ENCODE results near the gene TRIM28.

Gene TRIM28

DNA sequence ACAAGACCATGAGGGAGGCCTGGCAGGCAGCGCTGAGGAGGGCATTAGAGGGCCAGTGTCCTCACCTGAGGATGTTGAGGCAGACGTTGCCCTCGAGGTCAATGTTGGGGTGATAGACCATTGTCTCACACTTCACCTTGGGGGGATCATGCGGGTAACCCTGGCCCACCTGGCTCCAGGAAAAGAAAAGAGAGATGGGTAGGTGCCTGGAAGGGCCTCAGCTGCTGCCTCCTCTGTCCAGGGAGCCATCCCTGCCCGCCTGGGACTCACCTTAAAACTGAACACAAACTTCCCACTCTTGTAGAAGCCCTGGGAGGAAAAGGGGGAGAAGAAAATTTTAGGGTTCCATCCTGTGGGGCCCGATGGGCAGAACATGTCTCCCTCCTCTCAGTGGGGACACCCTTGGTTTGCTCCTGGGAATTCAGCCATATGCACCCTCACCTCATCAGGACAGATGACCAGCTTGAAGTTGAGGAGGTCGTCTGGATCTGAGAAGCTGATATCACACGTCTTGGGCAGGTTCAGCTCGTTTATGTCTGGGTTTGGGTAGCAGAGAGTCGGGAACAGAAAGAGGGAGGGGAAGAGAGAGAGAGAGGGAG lies 12.9 kb downstream of the TRIM28 start:
- H4K91ac ChIP-seq (ENCODE audit: low read depth, low read length), result no peak overlapping the region
- no peaks in the 10 kb centered on the region for H3K27me3 ChIP-seq (ENCODE audit: insufficient read depth, low read length)
- H2AFZ ChIP-seq (ENCODE audit: insufficient read depth, low read length, poor library complexity), result no peak overlapping the region
- peak overlapping the region; percentile 73 for H3K4ac ChIP-seq (ENCODE audit: low read depth, low read length)
- no peak overlapping the region for H3K18ac ChIP-seq (ENCODE audit: low read length)
- H4K8ac ChIP-seq (ENCODE audit: low read depth, low read length), result no peak overlapping the region
- H3K4me2 ChIP-seq (ENCODE audit: low read length), result peak overlapping the region; percentile 86
- no peak overlapping the region for H3K4me3 ChIP-seq (ENCODE audit: low read depth, low read length)
- no peak overlapping the region for H2BK5ac ChIP-seq (ENCODE audit: low read depth, low read length, poor library complexity)
- H3K9ac ChIP-seq (ENCODE audit: low read length), result peak overlapping the region; percentile 30
- no peak overlapping the region for H3K23ac ChIP-seq (ENCODE audit: low read length)
- WGBS (ENCODE audit: extremely low coverage, insufficient coverage, insufficient read length), result no CpG with 5 or more reads among the region's 10 CpGs
- DNase-seq, result no peak
- peaks cover 32 to 33% of the 10 kb centered on the region in 2 experiments for H3K36me3 ChIP-seq (ENCODE audit: control insufficient read depth in 1 of 2, insufficient read depth in 2 of 2, low read length in 2 of 2)
- peaks cover 21 to 29% of the 10 kb centered on the region in 2 experiments for H3K4me1 ChIP-seq (ENCODE audit: control insufficient read depth in 1 of 2, insufficient read depth in 2 of 2, low read length in 2 of 2)
- peaks cover 27% of the 10 kb centered on the region for H3K79me2 ChIP-seq (ENCODE audit: control insufficient read depth, insufficient read depth, low read length, poor library complexity)
- no peak overlapping the region for H3K14ac ChIP-seq (ENCODE audit: low read length)
- H3K9me3 ChIP-seq (ENCODE audit: insufficient read depth, low read depth, low read length), result no peaks in the 10 kb centered on the region
- H3K27ac ChIP-seq (ENCODE audit: low read depth, low read length), result no peak overlapping the region
- peaks cover 26% of the 10 kb centered on the region for H3K79me1 ChIP-seq (ENCODE audit: low read length)
- H2AK5ac ChIP-seq (ENCODE audit: low read length), result no peak overlapping the region
- H4K12ac ChIP-seq (ENCODE audit: low read depth, low read length), result no peak overlapping the region
- no peak overlapping the region for H2BK12ac ChIP-seq (ENCODE audit: low read length)
- no peak overlapping the region for H2BK120ac ChIP-seq (ENCODE audit: insufficient read depth, low read length, poor library complexity)

GRCh38 chr19:58557221-58558065 lies 13.6 kb downstream of the TRIM28 start:
- H3K18ac ChIP-seq (ENCODE audit: low read length), result peak overlapping the region; percentile 83
- peak overlapping the region; percentile 89 for H3K4me3 ChIP-seq (ENCODE audit: low read depth, low read length)
- no peak overlapping the region for H2BK12ac ChIP-seq (ENCODE audit: low read length)
- H2BK120ac ChIP-seq (ENCODE audit: insufficient read depth, low read length, poor library complexity), result peak overlapping the region; percentile 48
- H3K36me3 ChIP-seq (ENCODE audit: control insufficient read depth in 1 of 2, insufficient read depth in 2 of 2, low read length in 2 of 2), result peaks cover 26 to 27% of the 10 kb centered on the region in 2 experiments
- peak overlapping the region; percentile 96 for H3K14ac ChIP-seq (ENCODE audit: low read length)
- H3K27me3 ChIP-seq (ENCODE audit: insufficient read depth, low read length), result peaks cover 7% of the 10 kb centered on the region
- H3K4ac ChIP-seq (ENCODE audit: low read depth, low read length), result peak overlapping the region; percentile 73
- no peak overlapping the region for H3K23ac ChIP-seq (ENCODE audit: low read length)
- peaks cover 26% of the 10 kb centered on the region for H3K79me1 ChIP-seq (ENCODE audit: low read length)
- peaks cover 24 to 35% of the 10 kb centered on the region in 2 experiments for H3K4me1 ChIP-seq (ENCODE audit: control insufficient read depth in 1 of 2, insufficient read depth in 2 of 2, low read length in 2 of 2)
- H3K27ac ChIP-seq (ENCODE audit: low read depth, low read length), result peak overlapping the region; percentile 100
- H2BK5ac ChIP-seq (ENCODE audit: low read depth, low read length, poor library complexity), result peak overlapping the region; percentile 60
- H3K9ac ChIP-seq (ENCODE audit: low read length), result peak overlapping the region; percentile 96
- no peak for DNase-seq
- H3K9me3 ChIP-seq (ENCODE audit: insufficient read depth, low read depth, low read length), result peaks cover 6% of the 10 kb centered on the region
- H2AFZ ChIP-seq (ENCODE audit: insufficient read depth, low read length, poor library complexity), result no peak overlapping the region
- no CpG with 5 or more reads among the region's 12 CpGs for WGBS (ENCODE audit: extremely low coverage, insufficient coverage, insufficient read length)
- peaks cover 27% of the 10 kb centered on the region for H3K79me2 ChIP-seq (ENCODE audit: control insufficient read depth, insufficient read depth, low read length, poor library complexity)
- H4K91ac ChIP-seq (ENCODE audit: low read depth, low read length), result peak overlapping the region; percentile 99
- peak overlapping the region; percentile 86 for H3K4me2 ChIP-seq (ENCODE audit: low read length)
- H4K8ac ChIP-seq (ENCODE audit: low read depth, low read length), result peak overlapping the region; percentile 48
- no peak overlapping the region for H4K12ac ChIP-seq (ENCODE audit: low read depth, low read length)
- H2AK5ac ChIP-seq (ENCODE audit: low read length), result peak overlapping the region; percentile 75

DNA sequence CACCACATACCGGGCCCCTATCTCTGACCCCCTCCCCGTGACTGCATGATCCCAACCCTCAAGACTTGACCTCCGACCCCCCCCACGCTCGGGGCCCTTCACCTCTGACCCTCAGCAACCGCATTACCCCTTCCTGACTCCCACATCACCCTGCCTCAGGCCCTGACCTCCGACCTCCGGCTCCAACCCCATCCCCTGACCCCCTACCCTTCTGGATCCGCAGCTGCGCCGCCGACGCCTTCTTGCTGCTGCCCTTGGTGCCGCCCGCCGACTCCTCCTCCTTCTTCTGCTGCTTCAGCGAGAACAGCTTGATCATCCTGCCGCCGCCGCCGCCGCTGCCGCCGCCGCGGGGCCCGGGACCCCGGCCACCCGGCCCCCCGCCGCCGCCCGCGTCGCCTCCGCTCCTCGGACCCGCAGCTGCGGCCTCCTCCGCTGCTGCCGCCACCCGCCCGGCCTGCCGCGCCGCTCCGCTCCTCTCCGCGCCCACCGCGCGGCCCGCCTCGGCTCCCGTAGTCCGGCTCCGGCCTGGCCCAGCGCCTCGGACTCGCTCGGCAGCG lies 14.3 kb downstream of the TRIM28 start, which contains the start of gene UBE2M:
TSS of gene UBE2M (minus strand) at position 546 of the 557 bp plus-strand sequence. CDS start at position 316, 230 bp downstream.
- H2BK120ac ChIP-seq (ENCODE audit: insufficient read depth, low read length, poor library complexity), result peak within 1 kb of the TSS; percentile 96
- peak within 1 kb of the TSS; percentile 100 for H3K27ac ChIP-seq (ENCODE audit: low read depth, low read length)
- H3K27me3 ChIP-seq (ENCODE audit: insufficient read depth, low read length), result peaks cover 14% of the 10 kb centered on the region
- peak within 1 kb of the TSS; percentile 98 for H2AK5ac ChIP-seq (ENCODE audit: low read length)
- peak within 1 kb of the TSS; percentile 99 for H4K12ac ChIP-seq (ENCODE audit: low read depth, low read length)
- H3K4me1 ChIP-seq (ENCODE audit: control insufficient read depth in 1 of 2, insufficient read depth in 2 of 2, low read length in 2 of 2), result peaks cover 27 to 42% of the 10 kb centered on the region in 2 experiments
- peaks cover 24% of the 10 kb centered on the region in 2 experiments for H3K36me3 ChIP-seq (ENCODE audit: control insufficient read depth in 1 of 2, insufficient read depth in 2 of 2, low read length in 2 of 2)
- H3K4me2 ChIP-seq (ENCODE audit: low read length), result peak within 1 kb of the TSS; percentile 92
- H3K79me2 ChIP-seq (ENCODE audit: control insufficient read depth, insufficient read depth, low read length, poor library complexity), result peaks cover 27% of the 10 kb centered on the region
- H3K18ac ChIP-seq (ENCODE audit: low read length), result peak within 1 kb of the TSS; percentile 100
- peak within 1 kb of the TSS; percentile 100 for H3K14ac ChIP-seq (ENCODE audit: low read length)
- H3K4me3 ChIP-seq (ENCODE audit: low read depth, low read length), result peak within 1 kb of the TSS; percentile 89
- peak within 1 kb of the TSS; percentile 97 for H3K4ac ChIP-seq (ENCODE audit: low read depth, low read length)
- peak in 1 of 2 donors; percentile 59 for DNase-seq
- peak within 1 kb of the TSS; percentile 97 for H2AFZ ChIP-seq (ENCODE audit: insufficient read depth, low read length, poor library complexity)
- no CpG with 5 or more reads among the region's 62 CpGs for WGBS (ENCODE audit: extremely low coverage, insufficient coverage, insufficient read length)
- no peak within 1 kb of the TSS for H3K23ac ChIP-seq (ENCODE audit: low read length)
- peak within 1 kb of the TSS; percentile 99 for H2BK5ac ChIP-seq (ENCODE audit: low read depth, low read length, poor library complexity)
- H4K91ac ChIP-seq (ENCODE audit: low read depth, low read length), result peak within 1 kb of the TSS; percentile 99
- H3K9me3 ChIP-seq (ENCODE audit: insufficient read depth, low read depth, low read length), result peaks cover 12% of the 10 kb centered on the region
- H3K9ac ChIP-seq (ENCODE audit: low read length), result peak within 1 kb of the TSS; percentile 99
- H4K8ac ChIP-seq (ENCODE audit: low read depth, low read length), result peak within 1 kb of the TSS; percentile 99
- no peak within 1 kb of the TSS for H2BK12ac ChIP-seq (ENCODE audit: low read length)
- peaks cover 26% of the 10 kb centered on the region for H3K79me1 ChIP-seq (ENCODE audit: low read length)

DNA sequence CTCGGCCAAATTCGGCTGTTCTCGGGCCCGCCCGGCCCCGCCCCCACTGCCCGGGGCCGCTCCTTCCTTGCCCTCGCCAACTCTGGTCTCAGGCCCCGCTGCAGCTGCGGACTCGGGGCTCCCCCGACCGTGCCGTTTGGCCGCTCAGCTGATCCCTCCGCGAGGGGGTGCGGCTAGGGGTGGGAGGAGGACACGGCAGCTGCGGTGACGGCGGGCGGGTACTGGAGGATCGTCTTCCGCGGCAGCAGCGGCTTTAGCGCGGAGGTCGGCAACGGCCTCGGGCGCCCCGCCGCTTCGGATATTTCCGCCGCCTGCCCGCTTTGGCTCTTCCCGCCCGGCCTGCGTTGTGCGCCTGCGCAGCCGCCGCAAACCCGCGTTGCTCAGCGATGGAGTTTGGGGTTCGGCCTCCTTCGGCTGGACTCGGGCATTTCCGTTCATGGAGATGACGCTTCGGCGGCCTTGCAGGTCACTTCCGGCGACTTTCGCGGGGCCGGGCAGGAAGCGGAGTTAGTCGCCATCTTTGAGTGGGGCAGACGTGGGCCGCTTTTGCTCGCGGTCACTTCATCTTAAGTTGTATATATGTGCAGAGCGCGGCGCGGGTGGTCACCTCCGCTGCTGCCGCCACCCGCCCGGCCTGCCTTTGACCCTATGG lies 14.9 kb downstream of the TRIM28 start:
- peak overlapping the region; percentile 100 for H3K18ac ChIP-seq (ENCODE audit: low read length)
- H3K4me2 ChIP-seq (ENCODE audit: low read length), result peak overlapping the region; percentile 92
- H3K9me3 ChIP-seq (ENCODE audit: insufficient read depth, low read depth, low read length), result peaks cover 16% of the 10 kb centered on the region

More for the DNA sequence above, 14.9 kb downstream of the TRIM28 start:
- Histone ChIP-seq H3K23ac (ENCODE audit: low read length) (no peak overlapping the region), H3K36me3 (ENCODE audit: control insufficient read depth in 1 of 2, insufficient read depth in 2 of 2, low read length in 2 of 2) (peaks cover 21 to 23% of the 10 kb centered on the region in 2 experiments), H3K4me3 (ENCODE audit: low read depth, low read length) (peak overlapping the region; percentile 89), H3K79me2 (ENCODE audit: control insufficient read depth, insufficient read depth, low read length, poor library complexity) (peaks cover 27% of the 10 kb centered on the region), H3K79me1 (ENCODE audit: low read length) (peaks cover 26% of the 10 kb centered on the region), H2AFZ (ENCODE audit: insufficient read depth, low read length, poor library complexity) (peak overlapping the region; percentile 97), H4K12ac (ENCODE audit: low read depth, low read length) (peak overlapping the region; percentile 99), H3K4ac (ENCODE audit: low read depth, low read length) (peak overlapping the region; percentile 97), H3K4me1 (ENCODE audit: control insufficient read depth in 1 of 2, insufficient read depth in 2 of 2, low read length in 2 of 2) (peaks cover 29 to 45% of the 10 kb centered on the region in 2 experiments), H3K27ac (ENCODE audit: low read depth, low read length) (peak overlapping the region; percentile 100), H2BK120ac (ENCODE audit: insufficient read depth, low read length, poor library complexity) (peak overlapping the region; percentile 96), H2BK5ac (ENCODE audit: low read depth, low read length, poor library complexity) (peak overlapping the region; percentile 99), H3K27me3 (ENCODE audit: insufficient read depth, low read length) (peaks cover 17% of the 10 kb centered on the region), H2BK12ac (ENCODE audit: low read length) (no peak overlapping the region), H4K8ac (ENCODE audit: low read depth, low read length) (peak overlapping the region; percentile 99), H4K91ac (ENCODE audit: low read depth, low read length) (peak overlapping the region; percentile 99), H3K14ac (ENCODE audit: low read length) (peak overlapping the region; percentile 100), H2AK5ac (ENCODE audit: low read length) (peak overlapping the region; percentile 98), H3K9ac (ENCODE audit: low read length) (peak overlapping the region; percentile 99)
- WGBS (ENCODE audit: extremely low coverage, insufficient coverage, insufficient read length), result no CpG with 5 or more reads among the region's 76 CpGs
- DNase-seq, result peak; percentile 99 to 100

Measured in trophoblast cell (in vitro differentiated cells and primary cell).